Hindlimb muscle (tissue), 1 donor: ENCODE measurements around the gene CLEC4C. TPM values are rescaled to one million over a fixed set of nuclear protein-coding genes. Genes with fewer than 3 reads are reported as not detected.
"Not testable (repeated sequence)": the region's sequence is repeated elsewhere in the genome, so short reads cannot be mapped to it uniquely, and the experiment has no call there.

Source experiments
- DNase-seq: peaks from one replicate; pipeline ENCODE4 v3.0.0-alpha.2; 2013
- polyA plus RNA-seq: library from polyadenylated mRNA; unstranded; fragments of 120-200 nt; gene quantifications from one replicate; pipeline ENCODE4 v1.2.1, GENCODE V29; 2013; ENCODE audit not compliant: insufficient read length

The CLEC4C gene
- not detected for polyA plus RNA-seq

- DNase-seq = no peak
Measured at GRCh38 chr12:7747246-7747645, at the start of gene CLEC4C. TSS of gene CLEC4C (minus strand) at chr12:7747375. CDS start at chr12:7747348, 27 bp downstream.

GRCh38 chr12:7793211-7793610 lies 46.0 kb upstream of the CLEC4C start:
- no peak for DNase-seq

GRCh38 chr12:7788884-7789528 lies 41.8 kb upstream of the CLEC4C start, which contains the start of gene NANOG:
TSS of gene NANOG (plus strand) at chr12:7789402. CDS start at chr12:7789615, 213 bp downstream.
- DNase-seq = not testable (repeated sequence)

GRCh38 chr12:7788294-7788660 lies 41.1 kb upstream of the CLEC4C start:
- DNase-seq = no peak

- DNase-seq = no peak
Measured at GRCh38 chr12:7787574-7788293, 40.6 kb upstream of the CLEC4C start.

GRCh38 chr12:7784701-7785100 lies 37.5 kb upstream of the CLEC4C start:
- DNase-seq = no peak

GRCh38 chr12:7783433-7783832 lies 36.3 kb upstream of the CLEC4C start:
- not testable (repeated sequence) for DNase-seq

GRCh38 chr12:7782055-7782454 lies 34.9 kb upstream of the CLEC4C start:
- no peak for DNase-seq

GRCh38 chr12:7781274-7781673 lies 34.1 kb upstream of the CLEC4C start:
- DNase-seq = no peak

- DNase-seq = no peak
Measured at GRCh38 chr12:7769999-7770398, 22.8 kb upstream of the CLEC4C start.

- no peak for DNase-seq
Measured at GRCh38 chr12:7758766-7759140, 11.6 kb upstream of the CLEC4C start.

- no peak for DNase-seq
Measured at GRCh38 chr12:7756993-7757392, 9.8 kb upstream of the CLEC4C start.

GRCh38 chr12:7755668-7756067 lies 8.5 kb upstream of the CLEC4C start:
- not testable (repeated sequence) for DNase-seq

- DNase-seq = not testable (repeated sequence)
Measured at GRCh38 chr12:7751941-7752922, 5.1 kb upstream of the CLEC4C start.

- no peak for DNase-seq
Measured at GRCh38 chr12:7751394-7751793, 4.2 kb upstream of the CLEC4C start.

GRCh38 chr12:7750350-7750749 lies 3.2 kb upstream of the CLEC4C start:
- DNase-seq = no peak

- DNase-seq = no peak
Measured at GRCh38 chr12:7749442-7749841, 2.3 kb upstream of the CLEC4C start.

GRCh38 chr12:7748852-7749251 lies 1.7 kb upstream of the CLEC4C start:
- no peak for DNase-seq

GRCh38 chr12:7732993-7733392 lies 14.2 kb downstream of the CLEC4C start:
- DNase-seq = no peak

- DNase-seq = no peak
Measured at GRCh38 chr12:7731486-7731885, 15.7 kb downstream of the CLEC4C start.

- not testable (repeated sequence) for DNase-seq
Measured at GRCh38 chr12:7730984-7731383, 16.2 kb downstream of the CLEC4C start.

GRCh38 chr12:7729746-7730145 lies 17.4 kb downstream of the CLEC4C start:
- no peak for DNase-seq

- DNase-seq = no peak
Measured at GRCh38 chr12:7723926-7724325, 23.2 kb downstream of the CLEC4C start.
